Caco-2 (cell line): ENCODE data around the gene MTF1. TPM values are rescaled to one million over a fixed set of nuclear protein-coding genes. Genes with fewer than 3 reads are reported as not detected.
A peak's percentile ranks its signal among the peaks of the same experiment; 100 is the strongest.

Experiments used
- BruUV-seq: library from RNA; stranded (reverse); fragments of 400-500 nt; replicated peaks from 2 replicates; lab custom pipeline; 2021; lab: Mats Ljungman, UMichigan
- CTCF ChIA-PET: fragments of 300-600 bp; sonication (Branson Sonifier 250); formaldehyde crosslinking; loops from one replicate; lab custom pipeline; 2022; ENCODE audit warnings: antibody characterized with exemption; lab: Charles Lee
- POLR2A ChIA-PET: fragments of 300-600 bp; sonication (Branson Sonifier 250); formaldehyde crosslinking; loops from one replicate; lab custom pipeline; 2022; ENCODE audit warnings: antibody characterized with exemption; lab: Charles Lee
- DNase-seq, 2 experiments: peaks; one replicate each; pipeline versions ENCODE4 v3.0.0 to v3.0.0-alpha.2; 2020 to 2022
- H3K27me3 ChIP-seq: replicated peaks from 2 replicates; pipeline ENCODE4 v1.6.0; 2011; ENCODE audit warnings: low read length; ENCODE audit not compliant: control insufficient read depth, insufficient read depth
- H3K36me3 ChIP-seq: 2 replicates; pipeline ENCODE4 v1.5.1; 2011; ENCODE audit warnings: low read length; ENCODE audit not compliant: control insufficient read depth, insufficient read depth
- H3K4me1 ChIP-seq: fragments of 250-450 bp; sonication (Bioruptor Pico); 2 replicates; pipeline ENCODE4 v1.5.1; 2020; ENCODE audit warnings: mild to moderate bottlenecking
- H3K4me3 ChIP-seq: 2 replicates; pipeline ENCODE4 v1.5.1; 2011; ENCODE audit warnings: low read depth, mild to moderate bottlenecking, control low read depth, low read length
- H3K9me3 ChIP-seq: fragments of 250-450 bp; sonication (Bioruptor Pico); 2 replicates; pipeline ENCODE4 v1.5.1; 2020; ENCODE audit warnings: mild to moderate bottlenecking, moderate library complexity
- H3K27ac Mint-ChIP-seq: one replicate; pipeline ENCODE4 v1.8.0; 2022; ENCODE audit warnings: mixed read lengths; ENCODE audit not compliant: unreplicated experiment
- H3K27me3 Mint-ChIP-seq: one replicate; pipeline ENCODE4 v1.8.0; 2022; ENCODE audit warnings: mixed read lengths; ENCODE audit not compliant: insufficient read depth, unreplicated experiment
- H3K36me3 Mint-ChIP-seq: one replicate; pipeline ENCODE4 v1.8.0; 2022; ENCODE audit warnings: mild to moderate bottlenecking, mixed read lengths; ENCODE audit not compliant: insufficient read depth, unreplicated experiment
- H3K4me1 Mint-ChIP-seq: one replicate; pipeline ENCODE4 v1.8.0; 2022; ENCODE audit warnings: low read depth, mixed read lengths; ENCODE audit not compliant: unreplicated experiment
- H3K4me3 Mint-ChIP-seq: one replicate; pipeline ENCODE4 v1.8.0; 2022; ENCODE audit warnings: mild to moderate bottlenecking, moderate library complexity, mixed read lengths; ENCODE audit not compliant: unreplicated experiment
- H3K9me3 Mint-ChIP-seq: one replicate; pipeline ENCODE4 v1.8.0; 2022; ENCODE audit warnings: mixed read lengths; ENCODE audit not compliant: unreplicated experiment
- CTCF ChIP-seq, 2 experiments: fragments of 200-600 bp in 1 of 2; IDR thresholded peaks; 1 replicate in 1 of 2; 2 replicates in 1 of 2; pipeline versions ENCODE4 v1.5.1 to v1.8.0; 2011 to 2022; ENCODE audit warnings: antibody characterized with exemption in 1 of 2, control low read depth in 1 of 2, inconsistent platforms in 1 of 2, low read depth in 1 of 2, low read length in 1 of 2, mild to moderate bottlenecking in 1 of 2, moderate library complexity in 1 of 2; ENCODE audit not compliant: insufficient read depth in 1 of 2, severe bottlenecking in 1 of 2, unreplicated experiment in 1 of 2
- intact Hi-C: fragments of 100-400 bp; cut with micrococcal nuclease; formaldehyde crosslinking; loops from one replicate; pipeline ENCODE4 v1.10.0; 2022; ENCODE audit not compliant: unreplicated experiment
- total RNA-seq: library from RNA; stranded (reverse); gene quantifications from 2 replicates; pipeline ENCODE4 v1.2.3, GENCODE V29; 2022

The MTF1 gene
- total RNA-seq, 1 experiment from 2014 or later, result 8.4 TPM

DNA sequence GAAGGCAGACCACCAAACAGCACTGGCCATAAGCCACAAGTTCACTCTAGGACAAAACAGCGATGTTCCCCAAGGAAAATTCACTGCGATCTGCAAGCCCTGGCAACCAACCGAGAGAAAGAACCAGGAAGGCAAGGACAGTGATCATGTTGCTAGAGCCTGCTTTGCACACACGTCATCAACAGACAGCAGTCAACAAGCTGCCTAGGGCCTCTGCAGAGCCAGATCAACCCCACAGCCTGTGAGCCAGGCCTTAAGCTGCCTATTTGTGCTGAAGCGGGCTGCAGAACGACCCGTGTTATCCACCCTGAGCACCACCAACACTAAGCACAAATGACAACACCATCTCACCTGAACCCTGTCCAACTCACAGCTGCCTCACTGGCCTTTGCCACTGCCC, 45.1 kb downstream of the MTF1 start:
- no peaks in the 10 kb centered on the region for H3K4me1 Mint-ChIP-seq
- peaks cover 47% of the 10 kb centered on the region for H3K36me3 Mint-ChIP-seq
- CTCF ChIA-PET, result no interaction called here
- Histone ChIP-seq H3K4me3 (no peak overlapping the region), H3K9me3 (no peaks in the 10 kb centered on the region), H3K4me1 (peaks cover under 1% of the 10 kb centered on the region; the same call in 1 of the 2 replicates), H3K27me3 (no peaks in the 10 kb centered on the region), H3K36me3 (no peaks in the 10 kb centered on the region)
- DNase-seq, result no peak
- POLR2A ChIA-PET, result no interaction called here
- BruUV-seq, result no TSS peak
- no peaks in the 10 kb centered on the region for H3K9me3 Mint-ChIP-seq
- intact Hi-C loops, result loop anchor here (5.0 kb wide), 1 partner anchor 43 kb away; the partner anchor contains the start of gene MTF1
- no peak for TF ChIP-seq CTCF (IDR thresholded peaks at IDR 0.05; ENCODE audit: insufficient read depth in 1 of 2, low read depth in 1 of 2, low read length in 1 of 2, severe bottlenecking in 1 of 2, unreplicated experiment in 1 of 2)
- no peaks in the 10 kb centered on the region for H3K27me3 Mint-ChIP-seq
- no peak overlapping the region for H3K4me3 Mint-ChIP-seq
- H3K27ac Mint-ChIP-seq, result no peak overlapping the region

GRCh38 chr1:37813529-37814145, 45.8 kb downstream of the MTF1 start:
- Mint-ChIP-seq H3K4me1 (no peaks in the 10 kb centered on the region), H3K4me3 (no peak overlapping the region), H3K27ac (no peak overlapping the region), H3K27me3 (no peaks in the 10 kb centered on the region), H3K9me3 (no peaks in the 10 kb centered on the region), H3K36me3 (peaks cover 54% of the 10 kb centered on the region)
- Histone ChIP-seq H3K4me1 (peaks cover 5% of the 10 kb centered on the region; the same call in 1 of the 2 replicates), H3K9me3 (no peaks in the 10 kb centered on the region), H3K4me3 (no peak overlapping the region), H3K36me3 (no peaks in the 10 kb centered on the region), H3K27me3 (no peaks in the 10 kb centered on the region)
- CTCF ChIA-PET, result no interaction called here
- no peak for DNase-seq
- no peak for TF ChIP-seq CTCF (IDR thresholded peaks at IDR 0.05; ENCODE audit: insufficient read depth in 1 of 2, low read depth in 1 of 2, low read length in 1 of 2, severe bottlenecking in 1 of 2, unreplicated experiment in 1 of 2)
- intact Hi-C loops, result loop anchor here (5.0 kb wide), 1 partner anchor 44 kb away; the partner anchor contains the start of gene MTF1
- no TSS peak for BruUV-seq
- POLR2A ChIA-PET, result no interaction called here

DNA sequence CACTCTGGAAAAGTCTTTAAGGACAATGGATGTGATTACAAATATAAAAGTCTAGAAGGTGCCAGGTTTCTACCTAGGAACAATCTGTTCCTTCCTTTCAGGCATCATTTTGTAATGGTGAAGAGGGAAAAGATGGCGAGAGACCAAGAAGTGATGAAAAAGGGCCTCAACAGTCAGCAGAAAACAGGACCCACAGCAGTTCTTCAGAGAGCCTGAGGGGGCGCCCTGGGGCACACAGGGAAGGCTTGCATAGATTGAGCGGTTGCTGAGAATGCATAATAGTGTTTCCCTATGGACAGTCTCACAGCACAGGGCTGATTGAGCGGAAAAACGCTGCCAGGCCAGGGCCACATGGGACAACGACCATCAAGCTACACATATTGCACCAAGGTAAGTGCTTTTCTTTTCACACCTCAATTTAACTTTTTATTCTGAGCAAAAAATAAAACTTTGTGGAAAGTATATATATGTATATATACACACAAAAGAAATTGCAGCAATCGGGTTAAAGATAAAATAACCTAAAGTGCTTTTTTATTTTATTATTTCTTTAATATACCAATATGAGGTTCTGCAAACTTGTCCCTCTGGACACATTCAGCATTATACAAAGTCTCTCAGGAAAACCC, 48.3 kb downstream of the MTF1 start:
- intact Hi-C loops, result loop anchor here (5.0 kb wide), 1 partner anchor 46 kb away; the partner anchor contains the start of gene MTF1
- H3K4me3 ChIP-seq, result no peak overlapping the region
- ChIA-PET POLR2A (no interaction called here), CTCF (interaction anchor here (0.9 kb wide), 1 partner anchor 48 kb away, joined by 4 read pairs; the partner anchor contains the start of gene MTF1)
- TF ChIP-seq CTCF (IDR thresholded peaks at IDR 0.05; ENCODE audit: insufficient read depth in 1 of 2, low read depth in 1 of 2, low read length in 1 of 2, severe bottlenecking in 1 of 2, unreplicated experiment in 1 of 2), result peak; percentile 56 to 75
- no peaks in the 10 kb centered on the region for H3K9me3 ChIP-seq
- no TSS peak for BruUV-seq
- no peaks in the 10 kb centered on the region for H3K4me1 Mint-ChIP-seq
- no peaks in the 10 kb centered on the region for H3K36me3 ChIP-seq
- H3K9me3 Mint-ChIP-seq, result no peaks in the 10 kb centered on the region
- H3K27me3 Mint-ChIP-seq, result no peaks in the 10 kb centered on the region
- DNase-seq, result peak; percentile 66 to 75
- H3K27me3 ChIP-seq, result no peaks in the 10 kb centered on the region
- H3K27ac Mint-ChIP-seq, result no peak overlapping the region
- no peak overlapping the region for H3K4me3 Mint-ChIP-seq
- peaks cover 10% of the 10 kb centered on the region; the same call in 1 of the 2 replicates for H3K4me1 ChIP-seq
- peaks cover 66% of the 10 kb centered on the region for H3K36me3 Mint-ChIP-seq
